H9 (cell line): ENCODE data around the gene ABHD16B. TPM values are rescaled to one million over a fixed set of nuclear protein-coding genes. Genes with fewer than 3 reads are reported as not detected.

Experiments used
- DNase-seq: peaks from one replicate; pipeline ENCODE4 v3.0.0-alpha.2; 2017
- H2AFZ ChIP-seq: one replicate; pipeline ENCODE4 v1.6.1; 2013; ENCODE audit warnings: mild to moderate bottlenecking, low read length, control low read depth, moderate library complexity
- H2AK5ac ChIP-seq: 2 replicates; pipeline ENCODE4 v1.6.1; 2013; ENCODE audit warnings: low read length, control low read depth, mixed read lengths; ENCODE audit not compliant: insufficient read length
- H2BK120ac ChIP-seq: one replicate; pipeline ENCODE4 v1.6.1; 2013; ENCODE audit warnings: low read depth, mild to moderate bottlenecking, low read length, control low read depth, inconsistent platforms; ENCODE audit not compliant: poor library complexity, severe bottlenecking
- H2BK12ac ChIP-seq: 2 replicates; pipeline ENCODE4 v1.6.1; 2013; ENCODE audit warnings: low read length, control low read depth, mixed read lengths, low read depth; ENCODE audit not compliant: insufficient read length
- H2BK15ac ChIP-seq: 2 replicates; pipeline ENCODE4 v1.6.1; 2013; ENCODE audit warnings: low read depth, low read length, control low read depth
- H2BK20ac ChIP-seq: one replicate; pipeline ENCODE4 v1.6.1; 2013; ENCODE audit warnings: low read depth, mild to moderate bottlenecking, low read length, control low read depth, inconsistent platforms; ENCODE audit not compliant: poor library complexity, severe bottlenecking
- H2BK5ac ChIP-seq: 2 replicates; pipeline ENCODE4 v1.6.1; 2013; ENCODE audit warnings: low read length, control low read depth, mixed read lengths; ENCODE audit not compliant: insufficient read length
- H3K14ac ChIP-seq: 2 replicates; pipeline ENCODE4 v1.6.1; 2013; ENCODE audit warnings: low read length, control low read depth; ENCODE audit not compliant: insufficient read depth
- H3K18ac ChIP-seq: 2 replicates; pipeline ENCODE4 v1.6.1; 2013; ENCODE audit warnings: low read depth, mild to moderate bottlenecking, mixed read lengths, low read length, control low read depth; ENCODE audit not compliant: insufficient read length
- H3K23ac ChIP-seq: 2 replicates; pipeline ENCODE4 v1.6.1; 2013; ENCODE audit warnings: low read length, control low read depth, mixed read lengths, low read depth; ENCODE audit not compliant: insufficient read length
- H3K23me2 ChIP-seq: 2 replicates; pipeline ENCODE4 v1.6.1; 2013; ENCODE audit warnings: low read depth, mild to moderate bottlenecking, mixed read lengths, low read length, control low read depth; ENCODE audit not compliant: insufficient read length, poor library complexity, severe bottlenecking
- H3K27ac ChIP-seq: 2 replicates; pipeline ENCODE4 v1.5.1; 2013; ENCODE audit warnings: low read length, control low read depth, mixed read lengths, low read depth; ENCODE audit not compliant: insufficient read length
- H3K27me3 ChIP-seq: 2 replicates; pipeline ENCODE4 v1.6.1; 2013; ENCODE audit warnings: low read length, control low read depth, inconsistent platforms; ENCODE audit not compliant: insufficient read depth
- H3K4ac ChIP-seq: 2 replicates; pipeline ENCODE4 v1.6.1; 2013; ENCODE audit warnings: low read depth, mild to moderate bottlenecking, control low read depth, inconsistent platforms, low read length, moderate library complexity
- H3K4me1 ChIP-seq: 2 replicates; pipeline ENCODE4 v1.6.1; 2013; ENCODE audit warnings: low read length, control low read depth, inconsistent platforms; ENCODE audit not compliant: insufficient read depth
- H3K4me2 ChIP-seq: 2 replicates; pipeline ENCODE4 v1.6.1; 2013; ENCODE audit warnings: low read length, control low read depth, mixed read lengths; ENCODE audit not compliant: insufficient read length, insufficient read depth
- H3K56ac ChIP-seq: 2 replicates; pipeline ENCODE4 v1.6.1; 2013; ENCODE audit warnings: low read depth, mild to moderate bottlenecking, mixed read lengths, low read length, control low read depth; ENCODE audit not compliant: insufficient read length
- H3K79me1 ChIP-seq: 2 replicates; pipeline ENCODE4 v1.6.1; 2013; ENCODE audit warnings: low read depth, mild to moderate bottlenecking, moderate library complexity, low read length, control low read depth, inconsistent platforms; ENCODE audit not compliant: insufficient read depth, poor library complexity, severe bottlenecking
- H3K79me2 ChIP-seq: 2 replicates; pipeline ENCODE4 v1.6.1; 2013; ENCODE audit warnings: low read length, control low read depth, inconsistent platforms; ENCODE audit not compliant: insufficient read depth
- H3K9ac ChIP-seq: 2 replicates; pipeline ENCODE4 v1.6.1; 2013; ENCODE audit warnings: low read length, control low read depth, mixed read lengths; ENCODE audit not compliant: insufficient read length; ENCODE audit errors: extremely low read depth
- H3K9me3 ChIP-seq: one replicate; pipeline ENCODE4 v1.6.1; 2013; ENCODE audit warnings: low read depth, low read length, inconsistent platforms; ENCODE audit not compliant: control insufficient read depth
- H3T11ph ChIP-seq: one replicate; pipeline ENCODE4 v1.6.1; 2013; ENCODE audit warnings: mild to moderate bottlenecking, low read length, control low read depth, inconsistent platforms
- H4K20me1 ChIP-seq: one replicate; pipeline ENCODE4 v1.6.1; 2013; ENCODE audit not compliant: control insufficient read depth, insufficient read length, insufficient read depth
- H4K5ac ChIP-seq: 2 replicates; pipeline ENCODE4 v1.6.1; 2013; ENCODE audit warnings: low read depth, mild to moderate bottlenecking, mixed read lengths, low read length, control low read depth; ENCODE audit not compliant: insufficient read length
- H4K8ac ChIP-seq: replicated peaks from 2 replicates; pipeline ENCODE4 v1.6.1; 2013; ENCODE audit warnings: low read length, control low read depth, mixed read lengths, low read depth; ENCODE audit not compliant: insufficient read length
- H4K91ac ChIP-seq: 2 replicates; pipeline ENCODE4 v1.6.1; 2013; ENCODE audit warnings: low read depth, mild to moderate bottlenecking, moderate library complexity, mixed read lengths, low read length, control low read depth; ENCODE audit not compliant: insufficient read length
- H3K27ac Mint-ChIP-seq, 3 experiments: 2 replicates in 2 of 3; 3 replicates in 1 of 3; pipeline ENCODE4 v1.8.0; 2020 to 2021; ENCODE audit warnings: mixed read lengths in 3 of 3, mild to moderate bottlenecking in 1 of 3, moderate library complexity in 1 of 3
- H3K27me3 Mint-ChIP-seq: 2 replicates; pipeline ENCODE4 v1.8.0; 2021; ENCODE audit warnings: low read depth, mild to moderate bottlenecking, moderate library complexity, mixed read lengths
- H3K36me3 Mint-ChIP-seq, 3 experiments: 2 replicates in 2 of 3; 3 replicates in 1 of 3; pipeline ENCODE4 v1.8.0; 2020 to 2021; ENCODE audit warnings: low read depth in 3 of 3, mixed read lengths in 3 of 3; ENCODE audit not compliant: insufficient read depth in 1 of 3
- H3K4me1 Mint-ChIP-seq, 2 experiments: 2 replicates each; pipeline ENCODE4 v1.8.0; 2020; ENCODE audit warnings: mixed read lengths in 2 of 2
- H3K4me3 Mint-ChIP-seq, 2 experiments: 2 replicates in 1 of 2; 3 replicates in 1 of 2; pipeline ENCODE4 v1.8.0; 2020 to 2021; ENCODE audit warnings: mild to moderate bottlenecking in 2 of 2, mixed read lengths in 2 of 2, moderate library complexity in 1 of 2
- H3K9me3 Mint-ChIP-seq, 2 experiments: 2 replicates in 1 of 2; 3 replicates in 1 of 2; pipeline ENCODE4 v1.8.0; 2020; ENCODE audit warnings: mild to moderate bottlenecking in 2 of 2, mixed read lengths in 2 of 2, moderate library complexity in 1 of 2
- WGBS: extraction: QIAGEN DNeasy Blood & Tissue Kit; methylation state at CpG from one replicate; pipeline ENCODE4 v1.1.7; 2013; ENCODE audit warnings: missing lambda C conversion rate, low lambda C conversion rate, mixed read lengths; ENCODE audit not compliant: insufficient read length; ENCODE audit errors: extremely low coverage; 5-methylcytosine and 5-hydroxymethylcytosine counted together
- total RNA-seq: library from RNA; stranded (reverse); gene quantifications from 2 replicates; pipeline ENCODE4 v1.2.1, GENCODE V29; 2021
- TF ChIP-seq, protein P1 (sequence below): fragments of 200-600 bp; sonication (generic); conservative IDR thresholded peaks from 3 replicates; pipeline ENCODE4 v1.8.0; 2021; ENCODE audit warnings: antibody characterized with exemption, mild to moderate bottlenecking

Gene ABHD16B
- total RNA-seq, 1 experiment from 2014 or later, result not detected

DNA sequence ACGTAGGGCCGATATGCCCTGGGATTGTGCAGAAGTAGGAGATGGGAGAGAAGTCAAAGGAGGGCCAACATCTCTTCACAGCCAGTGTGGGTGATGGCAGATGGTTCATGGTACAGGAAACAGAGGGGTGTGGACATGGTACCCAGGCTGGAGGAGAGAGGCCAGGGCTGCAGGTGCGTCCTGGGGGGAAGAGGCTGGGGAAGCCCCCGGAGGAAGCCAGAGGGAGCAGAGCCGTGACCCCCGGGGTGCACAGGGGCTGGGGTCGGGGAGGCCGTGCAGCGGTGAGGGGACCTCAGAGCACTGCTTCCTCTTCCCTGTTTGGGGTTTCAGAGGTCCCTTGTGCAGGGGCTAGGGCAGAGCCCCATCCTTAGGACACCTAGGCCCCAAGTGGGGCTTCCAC lies 19.0 kb upstream of the ABHD16B start:
- no peak overlapping the region for H3K27ac ChIP-seq
- H4K5ac ChIP-seq, result no peak overlapping the region
- no peaks in the 10 kb centered on the region for H3K36me3 Mint-ChIP-seq
- no peak overlapping the region for H3K27ac Mint-ChIP-seq
- peaks cover 10 to 21% of the 10 kb centered on the region in 2 experiments for H3K4me1 Mint-ChIP-seq
- peaks cover 3% of the 10 kb centered on the region for H3K23me2 ChIP-seq
- no peak overlapping the region for H4K8ac ChIP-seq
- no peaks in the 10 kb centered on the region for H4K20me1 ChIP-seq
- no peak overlapping the region for H3K56ac ChIP-seq
- no peaks in the 10 kb centered on the region for H3K9me3 Mint-ChIP-seq
- H2BK12ac ChIP-seq, result no peak overlapping the region
- H3K18ac ChIP-seq, result no peak overlapping the region
- H3K23ac ChIP-seq, result no peak overlapping the region
- H3K4ac ChIP-seq, result no peak overlapping the region
- H3K4me2 ChIP-seq, result no peak overlapping the region
- H4K91ac ChIP-seq, result no peak overlapping the region
- no peak overlapping the region for H3K9ac ChIP-seq
- no peaks in the 10 kb centered on the region for H3K27me3 ChIP-seq
- H3K27me3 Mint-ChIP-seq, result peaks cover 4% of the 10 kb centered on the region
- no peak overlapping the region for H3K4me3 Mint-ChIP-seq
- H3K9me3 ChIP-seq, result no peaks in the 10 kb centered on the region
- TF ChIP-seq, protein P1, sequence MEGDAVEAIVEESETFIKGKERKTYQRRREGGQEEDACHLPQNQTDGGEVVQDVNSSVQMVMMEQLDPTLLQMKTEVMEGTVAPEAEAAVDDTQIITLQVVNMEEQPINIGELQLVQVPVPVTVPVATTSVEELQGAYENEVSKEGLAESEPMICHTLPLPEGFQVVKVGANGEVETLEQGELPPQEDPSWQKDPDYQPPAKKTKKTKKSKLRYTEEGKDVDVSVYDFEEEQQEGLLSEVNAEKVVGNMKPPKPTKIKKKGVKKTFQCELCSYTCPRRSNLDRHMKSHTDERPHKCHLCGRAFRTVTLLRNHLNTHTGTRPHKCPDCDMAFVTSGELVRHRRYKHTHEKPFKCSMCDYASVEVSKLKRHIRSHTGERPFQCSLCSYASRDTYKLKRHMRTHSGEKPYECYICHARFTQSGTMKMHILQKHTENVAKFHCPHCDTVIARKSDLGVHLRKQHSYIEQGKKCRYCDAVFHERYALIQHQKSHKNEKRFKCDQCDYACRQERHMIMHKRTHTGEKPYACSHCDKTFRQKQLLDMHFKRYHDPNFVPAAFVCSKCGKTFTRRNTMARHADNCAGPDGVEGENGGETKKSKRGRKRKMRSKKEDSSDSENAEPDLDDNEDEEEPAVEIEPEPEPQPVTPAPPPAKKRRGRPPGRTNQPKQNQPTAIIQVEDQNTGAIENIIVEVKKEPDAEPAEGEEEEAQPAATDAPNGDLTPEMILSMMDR, result no peak
- no peak overlapping the region for H3T11ph ChIP-seq
- no CpG with 5 or more reads among the region's 9 CpGs for WGBS
- H3K4me1 ChIP-seq, result peaks cover 5% of the 10 kb centered on the region; the same call in 1 of the 2 replicates
- no peak overlapping the region for H3K14ac ChIP-seq
- no peaks in the 10 kb centered on the region for H3K79me2 ChIP-seq
- H2BK15ac ChIP-seq, result no peak overlapping the region
- no peak overlapping the region for H2BK120ac ChIP-seq
- H3K79me1 ChIP-seq, result no peaks in the 10 kb centered on the region
- no peak overlapping the region for H2BK5ac ChIP-seq
- H2AFZ ChIP-seq, result no peak overlapping the region
- no peak overlapping the region for H2BK20ac ChIP-seq
- DNase-seq, result no peak
- no peak overlapping the region for H2AK5ac ChIP-seq
